Activated B cell treated with CpG ODN at 0.5 μM for 24 hours (primary cell): ENCODE data around the gene CYB561D2. TPM values are rescaled to one million over a fixed set of nuclear protein-coding genes. Genes with fewer than 3 reads are reported as not detected.

Experiments used
- ATAC-seq: fragments of 200-7000 bp; cut with Tn5 transposase; one replicate; pipeline ENCODE4 v1.10.0; 2021; ENCODE audit warnings: low read depth, mild to moderate bottlenecking, moderate library complexity
- CTCF ChIA-PET: fragments of 350-600 bp; sonication (Branson Sonifier 250); formaldehyde crosslinking; loops from one replicate; lab custom pipeline; 2021; ENCODE audit warnings: antibody characterized with exemption; lab: Charles Lee
- POLR2A ChIA-PET: fragments of 350-600 bp; sonication (Branson Sonifier 250); formaldehyde crosslinking; loops from one replicate; lab custom pipeline; 2021; ENCODE audit warnings: antibody characterized with exemption; lab: Charles Lee
- DNase-seq: peaks from one replicate; pipeline ENCODE4 v3.0.0; 2022
- H3K27ac Mint-ChIP-seq: one replicate; pipeline ENCODE4 v1.8.0; 2020; ENCODE audit warnings: mixed read lengths
- H3K27me3 Mint-ChIP-seq: one replicate; pipeline ENCODE4 v1.8.0; 2021; ENCODE audit warnings: mixed read lengths
- H3K36me3 Mint-ChIP-seq: one replicate; pipeline ENCODE4 v1.8.0; 2021; ENCODE audit warnings: low read depth, mixed read lengths
- H3K4me1 Mint-ChIP-seq: one replicate; pipeline ENCODE4 v1.8.0; 2021; ENCODE audit warnings: mixed read lengths
- H3K4me3 Mint-ChIP-seq: one replicate; pipeline ENCODE4 v1.8.0; 2020; ENCODE audit warnings: mild to moderate bottlenecking, mixed read lengths
- H3K9me3 Mint-ChIP-seq: one replicate; pipeline ENCODE4 v1.8.0; 2020; ENCODE audit warnings: mixed read lengths
- CTCF ChIP-seq: fragments of 200-600 bp; IDR thresholded peaks from one replicate; pipeline ENCODE4 v1.8.0; 2022; ENCODE audit warnings: antibody characterized with exemption, mild to moderate bottlenecking
- intact Hi-C: fragments of 100-400 bp; cut with micrococcal nuclease; formaldehyde crosslinking; loops from one replicate; pipeline ENCODE4 v1.15.1; 2024
- total RNA-seq: library from RNA; stranded (reverse); gene quantifications from 2 replicates; pipeline ENCODE4 v1.2.3, GENCODE V29; 2022

The CYB561D2 gene
- total RNA-seq, 1 donor from 2014 or later, result 26.0 TPM

- ATAC-seq, result no peak
- no peaks in the 10 kb centered on the region for H3K27me3 Mint-ChIP-seq
- no peak overlapping the region for H3K27ac Mint-ChIP-seq
- POLR2A ChIA-PET, result interaction anchor here (0.9 to 9.7 kb wide), 2 partner anchors 12 to 25 kb away, joined by 3 to 167 read pairs; partner anchors contain the start of genes CYB561D2, NPRL2 and RASSF1
- H3K4me1 Mint-ChIP-seq, result peaks cover 25% of the 10 kb centered on the region
- CTCF ChIA-PET, result no interaction called here
- no peaks in the 10 kb centered on the region for H3K9me3 Mint-ChIP-seq
- DNase-seq, result no peak
- H3K4me3 Mint-ChIP-seq, result peak overlapping the region; percentile 53
- peaks cover 41% of the 10 kb centered on the region for H3K36me3 Mint-ChIP-seq
- intact Hi-C loops, result no loop called here
- TF ChIP-seq CTCF, result no peak
Observed at GRCh38 chr3:50326182-50326541, 24.5 kb upstream of the CYB561D2 start.

GRCh38 chr3:50327129-50327528 is 23.5 kb upstream of the CYB561D2 start:
- ATAC-seq (no peak), DNase-seq (no peak)
- intact Hi-C loops, result no loop called here
- Mint-ChIP-seq H3K4me1 (peaks cover 25% of the 10 kb centered on the region), H3K4me3 (peak overlapping the region; percentile 92), H3K9me3 (no peaks in the 10 kb centered on the region), H3K27me3 (no peaks in the 10 kb centered on the region), H3K36me3 (peaks cover 49% of the 10 kb centered on the region), H3K27ac (peak overlapping the region; percentile 46)
- TF ChIP-seq CTCF, result no peak
- POLR2A ChIA-PET, result interaction anchor here (0.6 to 9.7 kb wide), 8 partner anchors 11 to 387 kb away, joined by 3 to 167 read pairs (median 4); partner anchors contain the start of genes CYB561D2, HYAL3, NAA80 and NPRL2
- CTCF ChIA-PET, result no interaction called here

- Mint-ChIP-seq H3K27me3 (no peaks in the 10 kb centered on the region), H3K4me1 (peaks cover 25% of the 10 kb centered on the region), H3K27ac (peak within 1 kb of the TSS; percentile 84), H3K4me3 (peak within 1 kb of the TSS; percentile 92), H3K36me3 (peaks cover 51% of the 10 kb centered on the region), H3K9me3 (no peaks in the 10 kb centered on the region)
- intact Hi-C loops, result loop anchor here (1.0 to 2.0 kb wide), 3 partner anchors 9 to 91 kb away; partner anchors contain the start of genes GNAI2 and TMEM115
- ChIA-PET CTCF (interaction anchor here (1.2 kb wide), 1 partner anchor 9 kb away, joined by 4 read pairs; no protein-coding TSS in a partner anchor), POLR2A (interaction anchor here (0.6 to 9.7 kb wide), 13 partner anchors 10 to 399 kb away, joined by 3 to 167 read pairs (median 4); partner anchors contain the start of genes CYB561D2, HYAL3, MON1A and NAA80)
- DNase-seq (peak; percentile 91), ATAC-seq (peak; percentile 96)
- no peak for TF ChIP-seq CTCF
Observed at GRCh38 chr3:50327943-50328691, 22.5 kb upstream of the CYB561D2 start, which contains the start of gene TUSC2. TSS of gene TUSC2 (minus strand) at chr3:50328223. CDS start at chr3:50328099, 124 bp downstream.

- no peak for DNase-seq
- peaks cover 39% of the 10 kb centered on the region for H3K4me1 Mint-ChIP-seq
- intact Hi-C loops, result no loop called here
- CTCF ChIA-PET, result no interaction called here
- no peak overlapping the region for H3K4me3 Mint-ChIP-seq
- POLR2A ChIA-PET, result no interaction called here
- ATAC-seq, result no peak
- H3K27ac Mint-ChIP-seq, result no peak overlapping the region
- no peak for TF ChIP-seq CTCF
- H3K27me3 Mint-ChIP-seq, result no peaks in the 10 kb centered on the region
- H3K36me3 Mint-ChIP-seq, result peaks cover 53% of the 10 kb centered on the region
- no peaks in the 10 kb centered on the region for H3K9me3 Mint-ChIP-seq
Observed at GRCh38 chr3:50330330-50330729, 20.3 kb upstream of the CYB561D2 start.

GRCh38 chr3:50331364-50331907 is 19.2 kb upstream of the CYB561D2 start:
- ATAC-seq (no peak), DNase-seq (no peak)
- Mint-ChIP-seq H3K9me3 (no peaks in the 10 kb centered on the region), H3K36me3 (peaks cover 48% of the 10 kb centered on the region), H3K27me3 (no peaks in the 10 kb centered on the region), H3K4me1 (peaks cover 47% of the 10 kb centered on the region), H3K27ac (no peak overlapping the region), H3K4me3 (no peak overlapping the region)
- CTCF ChIA-PET, result interaction anchor here (0.9 kb wide), 1 partner anchor 8 kb away, joined by 3 read pairs; no protein-coding TSS in a partner anchor
- intact Hi-C loops, result no loop called here
- POLR2A ChIA-PET, result no interaction called here
- TF ChIP-seq CTCF, result no peak
